AG09319 (cell line): Measurements from ENCODE around the gene ZFP14.
"Not testable (repeated sequence)": the region's sequence is repeated elsewhere in the genome, so short reads cannot be mapped to it uniquely, and the experiment has no call there.

Source experiments
- DNase-seq: peaks from one replicate; pipeline ENCODE4 v3.0.0-alpha.2; 2010; ENCODE audit warnings: low read depth; ENCODE audit errors: extremely low read depth

ZFP14 gene

DNA sequence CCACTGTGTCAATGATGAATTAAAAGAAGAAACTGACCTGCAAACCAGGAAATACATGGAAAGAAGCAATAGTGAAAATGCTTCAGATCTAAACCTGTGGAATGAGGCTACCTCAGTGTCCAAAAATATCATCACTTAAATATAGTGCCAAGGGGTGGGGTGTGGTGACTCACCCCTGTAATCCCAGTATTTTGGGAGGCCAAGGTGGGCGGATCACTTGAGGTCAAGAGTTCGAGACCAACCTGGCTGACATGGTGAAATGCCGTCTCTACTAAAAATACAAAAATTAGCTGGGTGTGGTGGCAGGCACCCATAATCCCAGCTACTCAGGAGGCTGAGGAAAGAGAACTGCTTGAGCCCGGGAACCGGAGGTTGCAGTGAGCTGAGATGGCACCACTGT lies 64.9 kb downstream of the ZFP14 start:
- not testable (repeated sequence) for DNase-seq

DNA sequence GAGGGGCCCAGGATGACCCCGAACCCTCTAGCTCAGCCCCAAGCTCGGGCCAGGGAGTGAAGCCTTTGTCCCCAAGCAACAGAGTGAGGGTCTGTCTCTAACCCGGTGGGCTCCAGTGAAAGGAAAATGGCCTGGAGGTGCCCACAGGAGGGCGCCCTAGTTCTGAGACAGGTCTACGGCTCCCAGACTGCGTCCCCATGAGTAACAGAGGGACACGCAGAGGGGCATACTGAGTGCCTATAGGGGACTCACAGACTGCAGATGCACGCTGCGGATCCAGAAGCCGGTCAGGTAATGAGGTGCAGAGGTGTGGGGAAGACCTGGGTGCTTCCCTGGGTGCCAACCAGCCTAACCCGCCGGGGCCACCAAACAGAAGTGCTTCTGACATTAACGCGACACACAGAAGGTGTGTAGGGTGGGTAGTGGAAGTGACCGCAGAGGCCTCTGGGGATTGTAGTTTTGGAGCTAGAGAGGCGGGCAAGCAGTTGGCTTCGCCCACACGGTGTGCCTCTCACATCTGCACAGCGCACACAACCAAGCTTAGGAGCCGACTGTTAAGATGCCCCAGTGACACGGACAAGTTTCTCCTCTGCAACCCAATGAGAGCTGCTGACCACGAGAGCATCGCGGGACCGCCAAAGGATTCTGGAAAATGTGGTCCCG lies 67.8 kb downstream of the ZFP14 start:
- DNase-seq = not testable (repeated sequence)

DNA sequence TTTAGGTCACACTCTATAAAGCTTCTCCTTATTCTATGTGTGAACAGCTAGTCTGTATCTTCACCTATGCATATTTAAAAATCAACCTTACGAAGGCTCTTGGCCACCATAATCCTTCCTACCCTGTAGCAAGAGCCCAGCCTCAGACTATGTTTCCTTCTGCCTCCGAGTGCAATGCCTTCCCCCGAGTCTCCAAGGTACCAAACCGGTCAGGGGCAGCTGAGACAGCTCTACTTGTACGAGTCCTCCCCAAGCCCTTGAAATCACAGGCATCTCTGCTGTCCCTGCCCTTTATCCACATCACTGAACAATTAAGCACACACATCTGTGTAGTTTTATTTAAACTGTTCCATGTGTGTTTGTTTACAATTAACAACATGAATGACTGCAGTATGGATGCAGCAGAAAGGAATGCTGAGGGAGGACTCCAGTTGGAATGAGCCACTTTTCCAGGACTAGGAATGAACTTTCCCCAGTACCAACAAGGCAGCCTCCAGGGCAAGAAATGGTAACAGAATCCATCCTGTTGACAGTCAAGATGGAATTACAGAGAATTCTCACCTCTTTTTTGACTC lies 68.5 kb downstream of the ZFP14 start:
- DNase-seq = not testable (repeated sequence)

DNA sequence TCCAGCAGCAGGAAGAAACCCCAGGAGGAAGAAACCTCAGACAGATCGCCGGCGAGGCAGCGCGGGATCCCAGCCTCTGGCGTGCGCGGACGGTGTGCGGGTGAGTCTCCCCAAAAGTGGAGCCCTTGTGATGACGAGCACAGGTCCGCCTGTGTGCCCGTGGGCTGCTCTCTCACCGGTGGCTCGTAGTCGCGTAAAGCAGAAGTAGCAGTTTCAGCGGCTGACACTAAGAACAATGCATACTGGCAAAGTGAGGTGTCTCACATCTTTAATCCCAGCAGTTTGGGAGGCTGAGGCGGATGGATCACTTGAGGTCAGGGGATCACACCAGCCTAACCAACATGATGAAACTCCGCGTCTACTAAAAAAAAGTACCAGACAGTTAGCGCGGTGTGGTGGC lies 69.2 kb downstream of the ZFP14 start:
- DNase-seq = not testable (repeated sequence)

DNA sequence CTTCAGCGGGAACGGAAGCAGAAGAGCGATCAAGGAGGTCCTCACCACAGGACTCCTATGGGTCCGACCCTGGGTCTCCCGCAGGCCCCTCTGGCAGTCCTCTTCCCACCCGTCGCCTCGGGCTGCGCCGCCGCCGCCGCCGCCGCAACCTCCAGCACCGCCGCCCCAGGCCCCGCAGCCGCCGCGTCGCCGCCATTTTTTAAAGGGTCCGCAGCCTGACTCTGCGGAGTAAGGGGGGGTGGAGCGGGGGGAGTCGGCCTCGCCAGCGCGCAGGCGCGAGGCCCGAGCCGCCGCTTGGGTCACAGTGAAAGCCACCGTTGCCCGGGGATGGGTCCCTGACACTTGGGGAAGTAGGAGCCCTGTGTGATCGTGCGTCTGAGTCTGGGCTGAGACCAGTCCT lies 69.7 kb downstream of the ZFP14 start:
- DNase-seq = not testable (repeated sequence)

DNA sequence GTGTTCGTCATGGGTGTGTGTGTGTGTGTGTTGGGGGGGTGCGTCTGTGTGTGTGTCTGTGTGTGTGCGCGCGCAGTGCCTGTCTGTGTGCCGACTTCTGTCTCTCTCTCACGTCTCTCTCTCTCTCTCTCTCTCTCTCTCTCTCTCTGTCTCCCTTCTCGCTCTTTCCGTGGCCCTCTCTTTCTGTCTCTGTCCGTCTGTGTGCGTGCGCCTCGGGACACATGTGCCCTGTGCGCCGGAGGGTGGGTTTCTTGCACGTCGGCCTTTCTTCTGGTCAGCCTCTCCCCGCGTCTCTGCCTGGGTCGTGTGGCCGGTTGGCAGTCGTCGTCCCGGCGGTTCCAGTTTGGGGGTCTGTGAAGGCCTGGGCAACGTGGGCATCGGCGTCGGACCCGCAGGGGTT lies 86.7 kb downstream of the ZFP14 start:
- not testable (repeated sequence) for DNase-seq
